OCI-LY3 (cell line): ENCODE data around the gene TICRR.

ENCODE experiments used
- H2AFZ ChIP-seq: fragments of 200-600, 300-600 bp; shearing (Covaris generic); 2 replicates; pipeline ENCODE4 v1.6.0; 2014; ENCODE audit warnings: antibody characterized with exemption, low read depth, low read length
- H3K27ac ChIP-seq: fragments of 200-600, 300-600 bp; sonication (generic); 2 replicates; pipeline ENCODE4 v1.5.1; 2014; ENCODE audit warnings: mild to moderate bottlenecking, low read length, moderate library complexity, mixed read lengths
- H3K27me3 ChIP-seq: fragments of 200-600, 300-600 bp; sonication (generic); 2 replicates; pipeline ENCODE4 v1.6.1; 2014; ENCODE audit warnings: low read depth, low read length, mixed read lengths
- H3K36me3 ChIP-seq: fragments of 200-600, 300-600 bp; sonication (generic); replicated peaks from 2 replicates; pipeline ENCODE3; 2014; ENCODE audit warnings: low read depth, low read length, mixed read lengths
- H3K4me1 ChIP-seq: fragments of 300-600, 200-600 bp; sonication (generic); 2 replicates; pipeline ENCODE4 v1.6.1; 2014; ENCODE audit warnings: low read length, mixed read lengths
- H3K4me2 ChIP-seq: fragments of 200-600, 300-600 bp; sonication (generic); 2 replicates; pipeline ENCODE4 v1.6.1; 2014; ENCODE audit warnings: low read length, mixed read lengths
- H3K4me3 ChIP-seq: fragments of 300-600, 200-600 bp; sonication (generic); 2 replicates; pipeline ENCODE4 v1.5.1; 2014; ENCODE audit warnings: antibody characterized with exemption, mild to moderate bottlenecking, low read length, moderate library complexity
- H3K79me2 ChIP-seq: fragments of 300-600, 200-600 bp; shearing (Covaris generic); 2 replicates; pipeline ENCODE4 v1.6.1; 2014; ENCODE audit warnings: mild to moderate bottlenecking, low read length, mixed read lengths
- H3K9ac ChIP-seq: fragments of 300-600, 200-600 bp; shearing (Covaris generic); 2 replicates; pipeline ENCODE4 v1.6.0; 2014; ENCODE audit warnings: mild to moderate bottlenecking, low read length, moderate library complexity
- H3K9me3 ChIP-seq: fragments of 200-600, 300-600 bp; shearing (Covaris generic); 2 replicates; pipeline ENCODE4 v1.6.1; 2014; ENCODE audit warnings: low read length, mixed read lengths; ENCODE audit not compliant: insufficient read depth
- H4K20me1 ChIP-seq: fragments of 200-600, 300-600 bp; sonication (generic); 2 replicates; pipeline ENCODE4 v1.6.1; 2016; ENCODE audit warnings: low read length, mixed read lengths; ENCODE audit not compliant: insufficient read depth
- CTCF ChIP-seq: fragments of 200-600, 300-600 bp; sonication (generic); IDR thresholded peaks from 2 replicates; pipeline ENCODE4 v1.5.1; 2014; ENCODE audit warnings: antibody characterized with exemption, low read length, low read depth
- EZH2phosphoT487 ChIP-seq: fragments of 200-600 bp; shearing (Covaris generic); IDR thresholded peaks from 2 replicates; pipeline ENCODE4 v1.6.1; 2018; ENCODE audit warnings: antibody characterized with exemption, mixed run types, low read depth

The TICRR gene

GRCh38 chr15:89628806-89629715 lies 53.8 kb downstream of the TICRR start:
- Histone ChIP-seq H3K27me3 (no peaks in the 10 kb centered on the region), H3K4me3 (no peak overlapping the region), H3K4me1 (peaks cover 5% of the 10 kb centered on the region; the same call in 1 of the 2 replicates), H3K9me3 (no peaks in the 10 kb centered on the region), H2AFZ (no peak overlapping the region), H3K36me3 (peaks cover 96% of the 10 kb centered on the region), H4K20me1 (peaks cover 3% of the 10 kb centered on the region; the same call in 1 of the 2 replicates), H3K79me2 (no peaks in the 10 kb centered on the region), H3K4me2 (no peak overlapping the region), H3K27ac (no peak overlapping the region), H3K9ac (no peak overlapping the region)
- TF ChIP-seq EZH2phosphoT487: no peak
- no peak for TF ChIP-seq CTCF

GRCh38 chr15:89629829-89630228 lies 54.6 kb downstream of the TICRR start:
- no peak overlapping the region for H3K27ac ChIP-seq
- peaks cover 3% of the 10 kb centered on the region; the same call in 1 of the 2 replicates for H4K20me1 ChIP-seq
- H3K4me3 ChIP-seq: no peak overlapping the region
- H3K79me2 ChIP-seq: no peaks in the 10 kb centered on the region
- H3K27me3 ChIP-seq: no peaks in the 10 kb centered on the region
- H3K4me1 ChIP-seq: peaks cover 5% of the 10 kb centered on the region; the same call in 1 of the 2 replicates
- H3K9me3 ChIP-seq: no peaks in the 10 kb centered on the region
- TF ChIP-seq CTCF (no peak), EZH2phosphoT487 (no peak)
- H3K4me2 ChIP-seq: no peak overlapping the region
- peaks cover 88% of the 10 kb centered on the region for H3K36me3 ChIP-seq
- no peak overlapping the region for H3K9ac ChIP-seq
- no peak overlapping the region for H2AFZ ChIP-seq

- H3K4me1 ChIP-seq: peaks cover 5% of the 10 kb centered on the region; the same call in 1 of the 2 replicates
- H3K36me3 ChIP-seq: peaks cover 84% of the 10 kb centered on the region
- no peaks in the 10 kb centered on the region for H3K79me2 ChIP-seq
- TF ChIP-seq EZH2phosphoT487 (no peak), CTCF (no peak)
- no peak overlapping the region for H2AFZ ChIP-seq
- H3K27ac ChIP-seq: no peak overlapping the region
- no peaks in the 10 kb centered on the region for H3K9me3 ChIP-seq
- peaks cover 3% of the 10 kb centered on the region; the same call in 1 of the 2 replicates for H4K20me1 ChIP-seq
- no peak overlapping the region for H3K4me2 ChIP-seq
- H3K9ac ChIP-seq: no peak overlapping the region
- no peaks in the 10 kb centered on the region for H3K27me3 ChIP-seq
- no peak overlapping the region for H3K4me3 ChIP-seq
Observed at GRCh38 chr15:89630260-89630659, 55.0 kb downstream of the TICRR start.

- H3K36me3 ChIP-seq: peaks cover 74% of the 10 kb centered on the region
- TF ChIP-seq EZH2phosphoT487: no peak
- TF ChIP-seq CTCF: no peak
- no peak overlapping the region for H3K27ac ChIP-seq
Observed at GRCh38 chr15:89630974-89631901, 56.0 kb downstream of the TICRR start.

More at GRCh38 chr15:89630974-89631901, 56.0 kb downstream of the TICRR start:
- H3K4me3 ChIP-seq: no peak overlapping the region
- H2AFZ ChIP-seq: no peak overlapping the region
- no peak overlapping the region for H3K4me2 ChIP-seq
- H4K20me1 ChIP-seq: peaks cover 3% of the 10 kb centered on the region; the same call in 1 of the 2 replicates
- H3K9me3 ChIP-seq: no peaks in the 10 kb centered on the region
- H3K79me2 ChIP-seq: no peaks in the 10 kb centered on the region
- H3K9ac ChIP-seq: no peak overlapping the region
- peaks cover 5% of the 10 kb centered on the region; the same call in 1 of the 2 replicates for H3K4me1 ChIP-seq
- no peaks in the 10 kb centered on the region for H3K27me3 ChIP-seq
